Endothelial cell of umbilical vein (primary cell): ENCODE data around the gene RAPGEF4. TPM values are rescaled to one million over a fixed set of nuclear protein-coding genes. Genes with fewer than 3 reads are reported as not detected.
A peak's percentile ranks its signal among the peaks of the same experiment; 100 is the strongest.

Experiments used
- BruUV-seq: library from RNA; stranded (reverse); fragments of 400-500 nt; replicated peaks from 2 replicates; lab custom pipeline; 2021; lab: Mats Ljungman, UMichigan
- CTCF ChIA-PET: fragments of 300-600, 350-600 bp; sonication (Branson Sonifier 250); formaldehyde crosslinking; loops from one replicate; lab custom pipeline; 2021; ENCODE audit warnings: antibody characterized with exemption, inconsistent platforms; lab: Charles Lee
- POLR2A ChIA-PET: fragments of 300-600, 350-600 bp; sonication (Branson Sonifier 250); formaldehyde crosslinking; loops from one replicate; lab custom pipeline; 2021; ENCODE audit warnings: antibody characterized with exemption, inconsistent platforms; lab: Charles Lee
- DNase-seq: peaks from one replicate; pipeline ENCODE4 v3.0.0-alpha.2; 2011; ENCODE audit warnings: low read depth, low spot score
- FAIRE-seq: peaks from 2 replicates; lab custom pipeline; 2011; peaks lifted over from hg19 to GRCh38; lab: Jason Lieb, UNC
- H2AFZ ChIP-seq: 2 replicates; pipeline ENCODE4 v1.6.0; 2012; ENCODE audit warnings: low read depth, low read length, control low read depth, inconsistent platforms
- H3K27ac ChIP-seq: 2 replicates; pipeline ENCODE4 v1.5.1; 2011; ENCODE audit warnings: low read depth, mild to moderate bottlenecking, control low read depth, low read length, moderate library complexity; ENCODE audit not compliant: insufficient read depth
- H3K27me3 ChIP-seq, 2 experiments: 2 replicates each; pipeline versions ENCODE4 v1.6.0 to v1.6.1; 2011; ENCODE audit warnings: low read length in 2 of 2, mixed read lengths in 1 of 2; ENCODE audit not compliant: control insufficient read depth in 2 of 2, insufficient read depth in 2 of 2
- H3K36me3 ChIP-seq, 2 experiments: 2 replicates in 1 of 2; 3 replicates in 1 of 2; pipeline ENCODE4 v1.5.1; 2011; ENCODE audit warnings: low read length in 2 of 2, mild to moderate bottlenecking in 1 of 2, moderate library complexity in 1 of 2; ENCODE audit not compliant: control insufficient read depth in 2 of 2, insufficient read depth in 2 of 2; ENCODE audit errors: extremely low read depth in 1 of 2
- H3K4me1 ChIP-seq: 3 replicates; pipeline ENCODE4 v1.5.1; 2011; ENCODE audit warnings: mild to moderate bottlenecking, low read length; ENCODE audit not compliant: control insufficient read depth, insufficient read depth; ENCODE audit errors: extremely low read depth
- H3K4me2 ChIP-seq: 2 replicates; pipeline ENCODE4 v1.6.1; 2011; ENCODE audit warnings: low read length, control low read depth, mixed read lengths; ENCODE audit not compliant: insufficient read depth
- H3K4me3 ChIP-seq, 3 experiments: fragments of 200-600 bp in 1 of 3; sonication (generic), shearing (Covaris generic) in 1 of 3; replicated peaks in 1 of 3; 2 replicates each; pipeline ENCODE4 v1.5.1; 2011 to 2016; ENCODE audit warnings: control low read depth in 3 of 3, low read length in 3 of 3, mild to moderate bottlenecking in 2 of 3, inconsistent platforms in 1 of 3, low read depth in 1 of 3, moderate library complexity in 1 of 3; ENCODE audit not compliant: insufficient read depth in 1 of 3
- H3K79me2 ChIP-seq: 2 replicates; pipeline ENCODE4 v1.6.0; 2012; ENCODE audit warnings: low read length, inconsistent platforms; ENCODE audit not compliant: control insufficient read depth, insufficient read depth
- H3K9ac ChIP-seq: replicated peaks from 2 replicates; pipeline ENCODE3; 2011; ENCODE audit warnings: low read length, control low read depth; ENCODE audit not compliant: insufficient read depth; ENCODE audit errors: extremely low read depth
- H3K9me1 ChIP-seq: replicated peaks from 3 replicates; pipeline ENCODE4 v1.6.0; 2011; ENCODE audit warnings: mild to moderate bottlenecking, low read length; ENCODE audit not compliant: control insufficient read depth, insufficient read depth; ENCODE audit errors: extremely low read depth
- H3K9me3 ChIP-seq: replicated peaks from 2 replicates; pipeline ENCODE4 v1.5.1; 2012; ENCODE audit warnings: low read length, inconsistent platforms; ENCODE audit not compliant: control insufficient read depth, insufficient read depth
- H4K20me1 ChIP-seq: replicated peaks from 2 replicates; pipeline ENCODE3; 2011; ENCODE audit warnings: mild to moderate bottlenecking, low read length; ENCODE audit not compliant: control insufficient read depth, insufficient read depth; ENCODE audit errors: extremely low read depth
- CTCF ChIP-seq, 2 donors: IDR thresholded peaks; 1 replicate in 1 of 2; 2 replicates in 1 of 2; pipeline ENCODE4 v1.5.1; 2011; ENCODE audit warnings: low read length in 2 of 2, mild to moderate bottlenecking in 2 of 2, moderate library complexity in 2 of 2, control low read depth in 1 of 2, inconsistent platforms in 1 of 2, low read depth in 1 of 2; ENCODE audit not compliant: insufficient read depth in 1 of 2; ENCODE audit errors: extremely low read depth in 1 of 2
- EZH2 ChIP-seq: IDR thresholded peaks from 2 replicates; pipeline ENCODE4 v1.6.1; 2012; ENCODE audit warnings: borderline replicate concordance, low read depth, mild to moderate bottlenecking, moderate library complexity, low read length, inconsistent platforms; ENCODE audit not compliant: severe bottlenecking
- FOS ChIP-seq: IDR thresholded peaks from 2 replicates; pipeline ENCODE4 v1.6.1; 2011; ENCODE audit warnings: mild to moderate bottlenecking, low read length, moderate library complexity, borderline replicate concordance; ENCODE audit not compliant: insufficient read depth
- GATA2 ChIP-seq: IDR thresholded peaks from 2 replicates; pipeline ENCODE4 v1.7.0; 2011; ENCODE audit warnings: low read depth, mild to moderate bottlenecking, moderate library complexity, mixed read lengths, low read length; ENCODE audit not compliant: insufficient read length, insufficient read depth
- JUN ChIP-seq: IDR thresholded peaks from 2 replicates; pipeline ENCODE4 v1.6.1; 2011; ENCODE audit warnings: borderline replicate concordance, low read depth; ENCODE audit not compliant: insufficient read length, insufficient read depth
- MAX ChIP-seq: IDR thresholded peaks from 2 replicates; pipeline ENCODE4 v1.6.1; 2011; ENCODE audit not compliant: insufficient read depth, insufficient read length
- MYC ChIP-seq: IDR thresholded peaks from one replicate; pipeline ENCODE4 v1.6.1; 2011; ENCODE audit warnings: mild to moderate bottlenecking, low read depth, low read length
- POLR2A ChIP-seq: IDR thresholded peaks from 2 replicates; pipeline ENCODE4 v1.6.1; 2012; ENCODE audit warnings: low read depth, mild to moderate bottlenecking, control low read depth, low read length
- POLR2AphosphoS5 ChIP-seq: IDR thresholded peaks from 2 replicates; pipeline ENCODE4 v1.6.1; 2012; ENCODE audit warnings: low read depth, mild to moderate bottlenecking, control low read depth, low read length, moderate library complexity; ENCODE audit not compliant: insufficient read depth
- dilution Hi-C: fragments of 300-500 bp; cut with MboI; formaldehyde crosslinking; loops from one replicate; pipeline ENCODE4 v1.15.0; 2019; ENCODE audit warnings: low sequenced_read_pairs; ENCODE audit not compliant: extremely low pct_ligation_motif_present
- intact Hi-C: fragments of 100-400 bp; cut with micrococcal nuclease; formaldehyde crosslinking; loops from one replicate; pipeline ENCODE4 v1.10.0; 2022
- polyA plus RNA-seq, 4 experiments: library from polyadenylated mRNA; depleted of rRNA in 3 of 4; stranded (reverse) in 3 of 4; unstranded in 1 of 4; fragments of >200 nt; gene quantifications; 2 replicates each; pipeline versions ENCODE4 v1.2.1 to v1.2.3, GENCODE V29; 2011 to 2012; ENCODE audit warnings: missing spikeins in 1 of 4
- total RNA-seq: library from RNA; stranded (reverse); gene quantifications from 2 replicates; pipeline ENCODE4 v1.2.3, GENCODE V29; 2021

Gene RAPGEF4
- total and polyA plus RNA-seq, 2 donors (not counting 3 experiments of a cell fraction or from before 2014, with no cell fraction given), result 7.2 to 9.2 TPM

- H3K9ac ChIP-seq, result no peak overlapping the region
- H2AFZ ChIP-seq, result peak overlapping the region; percentile 16
- no peak overlapping the region for H3K27ac ChIP-seq
Measured at GRCh38 chr2:173028141-173028540, 292.5 kb downstream of the RAPGEF4 start.

More at GRCh38 chr2:173028141-173028540, 292.5 kb downstream of the RAPGEF4 start:
- intact Hi-C loops, result loop anchor here (5.0 kb wide), 1 partner anchor 1314 kb away; no protein-coding TSS in a partner anchor
- no peaks in the 10 kb centered on the region for H3K9me1 ChIP-seq
- H3K4me1 ChIP-seq, result no peaks in the 10 kb centered on the region
- ChIA-PET POLR2A (no interaction called here), CTCF (interaction anchor here (0.6 to 14.3 kb wide), 43 partner anchors 9 to 1322 kb away, joined by 3 to 493 read pairs (median 6); partner anchors contain the start of gene CDCA7)
- TF ChIP-seq POLR2A (no peak), MAX (no peak), CTCF (IDR thresholded peaks at IDR 0.05; ENCODE audit: extremely low read depth in 1 of 2, insufficient read depth in 1 of 2, low read depth in 1 of 2, low read length in 2 of 2) (no peak), GATA2 (no peak), POLR2AphosphoS5 (no peak), EZH2 (no peak), MYC (no peak), JUN (no peak), FOS (no peak)
- H3K9me3 ChIP-seq, result no peaks in the 10 kb centered on the region
- dilution Hi-C loops, result no loop called here
- H3K79me2 ChIP-seq, result no peaks in the 10 kb centered on the region
- H3K36me3 ChIP-seq, result peaks cover 0 to 3% of the 10 kb centered on the region in 2 experiments
- no peaks in the 10 kb centered on the region for H3K27me3 ChIP-seq
- BruUV-seq, result no TSS peak
- no peak overlapping the region for H3K4me2 ChIP-seq
- no peak overlapping the region for H3K4me3 ChIP-seq
- no peaks in the 10 kb centered on the region for H4K20me1 ChIP-seq
- no peak for FAIRE-seq
- no peak for DNase-seq
